ENCODE data around the gene AGFG2. TPM values are rescaled to one million over a fixed set of nuclear protein-coding genes. Genes with fewer than 3 reads are reported as not detected.
"Not testable (repeated sequence)": the region's sequence is repeated elsewhere in the genome, so short reads cannot be mapped to it uniquely, and the experiment has no call there.

Gene AGFG2
- total and polyA plus RNA-seq, 9 donors = 6.1 to 13.7 (median 12.1) TPM

GRCh38 chr7:100540073-100540723, 1.2 kb downstream of the AGFG2 start:
- Histone ChIP-seq H3K27me3 (ENCODE audit: control insufficient read depth, insufficient read depth, low read length) (peaks cover 2% of the 10 kb centered on the region), H3K9me3 (replicated peaks; ENCODE audit: control insufficient read depth, low read depth, low read length) (no peaks in the 10 kb centered on the region), H3K4me3 (ENCODE audit: low read length) (peak overlapping the region; percentile 58), H3K36me3 (ENCODE audit: control insufficient read depth, insufficient read depth, low read length) (no peaks in the 10 kb centered on the region), H3K27ac (ENCODE audit: low read length) (no peak overlapping the region), H3K4me1 (ENCODE audit: control insufficient read depth, insufficient read depth, low read length) (peaks cover 19% of the 10 kb centered on the region)
- 50% methylated on average over 2 of the region's 6 CpGs for WGBS (ENCODE audit: insufficient coverage)
- DNase-seq = no peak

GRCh38 chr7:100541309-100541708, 2.3 kb downstream of the AGFG2 start:
- H3K4me1 ChIP-seq (ENCODE audit: control insufficient read depth, insufficient read depth, low read length) = peaks cover 24% of the 10 kb centered on the region
- H3K4me3 ChIP-seq (ENCODE audit: low read length); H3K27me3 ChIP-seq (ENCODE audit: control insufficient read depth, insufficient read depth, low read length); H3K9me3 ChIP-seq (replicated peaks; ENCODE audit: control insufficient read depth, low read depth, low read length); H3K27ac ChIP-seq (ENCODE audit: low read length); DNase-seq; H3K36me3 ChIP-seq (ENCODE audit: control insufficient read depth, insufficient read depth, low read length): not testable (repeated sequence)
- WGBS (ENCODE audit: insufficient coverage) = 70% methylated on average over 3 of the region's 7 CpGs

GRCh38 chr7:100543586-100543985, 4.6 kb downstream of the AGFG2 start:
- no CpG with 5 or more reads among the region's 1 CpG for WGBS (ENCODE audit: insufficient coverage)
- Histone ChIP-seq H3K4me1 (ENCODE audit: control insufficient read depth, insufficient read depth, low read length) (peaks cover 29% of the 10 kb centered on the region), H3K9me3 (replicated peaks; ENCODE audit: control insufficient read depth, low read depth, low read length) (no peaks in the 10 kb centered on the region), H3K27ac (ENCODE audit: low read length) (no peak overlapping the region), H3K27me3 (ENCODE audit: control insufficient read depth, insufficient read depth, low read length) (peaks cover 2% of the 10 kb centered on the region), H3K4me3 (ENCODE audit: low read length) (no peak overlapping the region), H3K36me3 (ENCODE audit: control insufficient read depth, insufficient read depth, low read length) (no peaks in the 10 kb centered on the region)
- DNase-seq = no peak

GRCh38 chr7:100544386-100544785, 5.4 kb downstream of the AGFG2 start:
- Histone ChIP-seq H3K27me3 (ENCODE audit: control insufficient read depth, insufficient read depth, low read length) (peaks cover 2% of the 10 kb centered on the region), H3K4me1 (ENCODE audit: control insufficient read depth, insufficient read depth, low read length) (peaks cover 29% of the 10 kb centered on the region), H3K9me3 (replicated peaks; ENCODE audit: control insufficient read depth, low read depth, low read length) (no peaks in the 10 kb centered on the region), H3K4me3 (ENCODE audit: low read length) (no peak overlapping the region), H3K27ac (ENCODE audit: low read length) (peak overlapping the region; percentile 38), H3K36me3 (ENCODE audit: control insufficient read depth, insufficient read depth, low read length) (peaks cover 2% of the 10 kb centered on the region)
- no peak for DNase-seq
- 35% methylated on average over 3 of the region's 5 CpGs for WGBS (ENCODE audit: insufficient coverage)

GRCh38 chr7:100544967-100545359, 6.0 kb downstream of the AGFG2 start:
- peak overlapping the region; percentile 88 for H3K27ac ChIP-seq (ENCODE audit: low read length)
- no peaks in the 10 kb centered on the region for H3K27me3 ChIP-seq (ENCODE audit: control insufficient read depth, insufficient read depth, low read length)
- peaks cover 24% of the 10 kb centered on the region for H3K4me1 ChIP-seq (ENCODE audit: control insufficient read depth, insufficient read depth, low read length)
- DNase-seq = no peak
- H3K4me3 ChIP-seq (ENCODE audit: low read length) = no peak overlapping the region
- no peaks in the 10 kb centered on the region for H3K9me3 ChIP-seq (replicated peaks; ENCODE audit: control insufficient read depth, low read depth, low read length)
- WGBS (ENCODE audit: insufficient coverage) = 0% methylated on average over 1 of the region's 1 CpG
- peaks cover 2% of the 10 kb centered on the region for H3K36me3 ChIP-seq (ENCODE audit: control insufficient read depth, insufficient read depth, low read length)

- H3K36me3 ChIP-seq (ENCODE audit: control insufficient read depth, insufficient read depth, low read length) = peaks cover 4% of the 10 kb centered on the region
- 30% methylated on average over 2 of the region's 3 CpGs for WGBS (ENCODE audit: insufficient coverage)
- H3K4me3 ChIP-seq (ENCODE audit: low read length) = no peak overlapping the region
- no peaks in the 10 kb centered on the region for H3K27me3 ChIP-seq (ENCODE audit: control insufficient read depth, insufficient read depth, low read length)
- H3K9me3 ChIP-seq (replicated peaks; ENCODE audit: control insufficient read depth, low read depth, low read length) = no peaks in the 10 kb centered on the region
- H3K4me1 ChIP-seq (ENCODE audit: control insufficient read depth, insufficient read depth, low read length) = peaks cover 21% of the 10 kb centered on the region
- peak; percentile 70 for DNase-seq
- H3K27ac ChIP-seq (ENCODE audit: low read length) = peak overlapping the region; percentile 88
These were observed 6.5 kb downstream of the AGFG2 start for GRCh38 chr7:100545360-100546128.

GRCh38 chr7:100546129-100546925, 7.3 kb downstream of the AGFG2 start:
- Histone ChIP-seq H3K27me3 (ENCODE audit: control insufficient read depth, insufficient read depth, low read length) (no peaks in the 10 kb centered on the region), H3K4me1 (ENCODE audit: control insufficient read depth, insufficient read depth, low read length) (peaks cover 21% of the 10 kb centered on the region), H3K9me3 (replicated peaks; ENCODE audit: control insufficient read depth, low read depth, low read length) (no peaks in the 10 kb centered on the region), H3K36me3 (ENCODE audit: control insufficient read depth, insufficient read depth, low read length) (peaks cover 4% of the 10 kb centered on the region), H3K27ac (ENCODE audit: low read length) (peak overlapping the region; percentile 88), H3K4me3 (ENCODE audit: low read length) (no peak overlapping the region)
- WGBS (ENCODE audit: insufficient coverage) = 23% methylated on average over 6 of the region's 10 CpGs
- no peak for DNase-seq

GRCh38 chr7:100546926-100547800, 8.2 kb downstream of the AGFG2 start:
- no peak for DNase-seq
- Histone ChIP-seq H3K4me3 (ENCODE audit: low read length) (no peak overlapping the region), H3K27ac (ENCODE audit: low read length) (peak overlapping the region; percentile 88), H3K4me1 (ENCODE audit: control insufficient read depth, insufficient read depth, low read length) (peaks cover 21% of the 10 kb centered on the region), H3K36me3 (ENCODE audit: control insufficient read depth, insufficient read depth, low read length) (peaks cover 4% of the 10 kb centered on the region), H3K9me3 (replicated peaks; ENCODE audit: control insufficient read depth, low read depth, low read length) (no peaks in the 10 kb centered on the region), H3K27me3 (ENCODE audit: control insufficient read depth, insufficient read depth, low read length) (no peaks in the 10 kb centered on the region)
- WGBS (ENCODE audit: insufficient coverage) = 63% methylated on average over 3 of the region's 9 CpGs

GRCh38 chr7:100547872-100548271, 8.9 kb downstream of the AGFG2 start:
- peak; percentile 61 for DNase-seq
- Histone ChIP-seq H3K4me1 (ENCODE audit: control insufficient read depth, insufficient read depth, low read length) (peaks cover 21% of the 10 kb centered on the region), H3K27ac (ENCODE audit: low read length) (peak overlapping the region; percentile 88), H3K9me3 (replicated peaks; ENCODE audit: control insufficient read depth, low read depth, low read length) (no peaks in the 10 kb centered on the region), H3K4me3 (ENCODE audit: low read length) (no peak overlapping the region), H3K36me3 (ENCODE audit: control insufficient read depth, insufficient read depth, low read length) (peaks cover 8% of the 10 kb centered on the region), H3K27me3 (ENCODE audit: control insufficient read depth, insufficient read depth, low read length) (no peaks in the 10 kb centered on the region)
- WGBS (ENCODE audit: insufficient coverage) = no CpG with 5 or more reads among the region's 2 CpGs

All from muscle of leg (tissue), 11 donors.